ENCODE results near the gene HBG1. TPM values are rescaled to one million over a fixed set of nuclear protein-coding genes. Genes with fewer than 3 reads are reported as not detected.

HBG1 gene
- total RNA-seq, 1 donor from 2014 or later: not detected

- DNase-seq (ENCODE audit: low spot score): no peak
- Mint-ChIP-seq H3K27ac (ENCODE audit: unreplicated experiment) (no peak overlapping the region), H3K9me3 (ENCODE audit: low read depth) (no peaks in the 10 kb centered on the region), H3K4me3 (ENCODE audit: unreplicated experiment) (no peak overlapping the region), H3K27me3 (ENCODE audit: low read depth) (no peaks in the 10 kb centered on the region), H3K36me3 (ENCODE audit: low read depth) (no peaks in the 10 kb centered on the region), H3K4me1 (ENCODE audit: low read depth) (no peaks in the 10 kb centered on the region)
- TF ChIP-seq CTCF (IDR thresholded peaks at IDR 0.05): no peak
These were observed 40.4 kb upstream of the HBG1 start for GRCh38 chr11:5290106-5290505.

DNA sequence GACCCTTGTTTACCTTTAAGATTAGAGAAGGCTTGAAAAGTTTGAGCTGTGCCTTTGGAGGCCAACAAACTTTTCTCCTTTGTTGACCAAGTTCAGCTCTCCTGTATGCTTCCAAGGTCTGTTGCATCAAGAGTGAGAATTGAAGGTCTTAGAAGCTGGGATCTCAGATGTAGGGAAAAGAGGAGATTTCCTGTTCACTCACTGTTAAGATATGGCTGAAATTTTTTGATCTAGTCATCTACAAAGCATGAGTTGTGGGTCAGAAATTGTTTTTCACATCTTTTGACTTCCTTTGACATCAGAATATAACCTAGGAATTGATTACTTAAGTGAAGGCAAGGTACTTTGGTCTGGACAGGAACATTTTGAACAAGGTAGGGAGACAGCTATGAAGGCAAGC is 40.0 kb upstream of the HBG1 start:
- H3K9me3 Mint-ChIP-seq (ENCODE audit: low read depth): no peaks in the 10 kb centered on the region
- no peak overlapping the region for H3K27ac Mint-ChIP-seq (ENCODE audit: unreplicated experiment)
- H3K27me3 Mint-ChIP-seq (ENCODE audit: low read depth): no peaks in the 10 kb centered on the region
- TF ChIP-seq CTCF (IDR thresholded peaks at IDR 0.05): no peak
- H3K4me1 Mint-ChIP-seq (ENCODE audit: low read depth): no peaks in the 10 kb centered on the region
- no peak for DNase-seq (ENCODE audit: low spot score)
- no peak overlapping the region for H3K4me3 Mint-ChIP-seq (ENCODE audit: unreplicated experiment)
- no peaks in the 10 kb centered on the region for H3K36me3 Mint-ChIP-seq (ENCODE audit: low read depth)

DNA sequence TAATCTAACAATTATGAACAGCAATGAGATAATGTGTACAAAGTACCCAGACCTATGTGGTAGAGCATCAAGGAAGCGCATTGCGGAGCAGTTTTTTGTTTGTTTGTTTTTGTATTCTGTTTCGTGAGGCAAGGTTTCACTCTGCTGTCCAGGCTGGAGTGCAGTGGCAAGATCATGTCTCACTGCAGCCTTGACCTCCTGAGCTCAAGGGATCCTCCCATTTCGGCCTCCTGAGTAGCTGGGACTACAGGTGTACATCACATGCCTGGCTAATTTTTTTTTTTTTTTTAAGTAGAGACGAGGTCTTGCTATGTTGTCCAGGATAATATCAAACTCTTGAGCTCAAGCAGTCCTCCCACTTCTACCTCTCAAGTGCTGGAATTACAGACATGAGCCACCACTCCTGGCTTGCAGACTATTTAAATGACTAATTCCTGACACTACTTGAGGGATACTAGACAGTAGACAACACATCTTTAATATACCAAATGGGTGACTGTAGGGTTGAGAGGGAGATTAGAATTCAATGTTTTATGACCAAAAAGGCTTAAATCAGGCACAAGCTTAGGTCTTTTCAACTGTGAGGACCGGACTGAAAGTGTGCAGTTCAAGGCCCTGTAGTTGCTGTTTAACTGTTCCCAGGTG is 39.4 kb upstream of the HBG1 start:
- Mint-ChIP-seq H3K9me3 (ENCODE audit: low read depth) (no peaks in the 10 kb centered on the region), H3K4me1 (ENCODE audit: low read depth) (no peaks in the 10 kb centered on the region), H3K4me3 (ENCODE audit: unreplicated experiment) (no peak overlapping the region), H3K27ac (ENCODE audit: unreplicated experiment) (no peak overlapping the region), H3K36me3 (ENCODE audit: low read depth) (no peaks in the 10 kb centered on the region), H3K27me3 (ENCODE audit: low read depth) (no peaks in the 10 kb centered on the region)
- TF ChIP-seq CTCF (IDR thresholded peaks at IDR 0.05): no peak
- DNase-seq (ENCODE audit: low spot score): no peak

DNA sequence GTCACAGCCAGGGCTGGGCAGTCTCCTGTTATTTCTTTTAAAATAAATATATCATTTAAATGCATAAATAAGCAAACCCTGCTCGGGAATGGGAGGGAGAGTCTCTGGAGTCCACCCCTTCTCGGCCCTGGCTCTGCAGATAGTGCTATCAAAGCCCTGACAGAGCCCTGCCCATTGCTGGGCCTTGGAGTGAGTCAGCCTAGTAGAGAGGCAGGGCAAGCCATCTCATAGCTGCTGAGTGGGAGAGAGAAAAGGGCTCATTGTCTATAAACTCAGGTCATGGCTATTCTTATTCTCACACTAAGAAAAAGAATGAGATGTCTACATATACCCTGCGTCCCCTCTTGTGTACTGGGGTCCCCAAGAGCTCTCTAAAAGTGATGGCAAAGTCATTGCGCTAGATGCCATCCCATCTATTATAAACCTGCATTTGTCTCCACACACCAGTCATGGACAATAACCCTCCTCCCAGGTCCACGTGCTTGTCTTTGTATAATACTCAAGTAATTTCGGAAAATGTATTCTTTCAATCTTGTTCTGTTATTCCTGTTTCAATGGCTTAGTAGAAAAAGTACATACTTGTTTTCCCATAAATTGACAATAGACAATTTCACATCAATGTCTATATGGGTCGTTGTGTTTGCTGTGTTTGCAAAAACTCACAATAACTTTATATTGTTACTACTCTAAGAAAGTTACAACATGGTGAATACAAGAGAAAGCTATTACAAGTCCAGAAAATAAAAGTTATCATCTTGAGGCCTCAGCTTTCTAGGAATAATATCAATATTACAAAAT is 38.6 kb upstream of the HBG1 start:
- Mint-ChIP-seq H3K9me3 (ENCODE audit: low read depth) (no peaks in the 10 kb centered on the region), H3K27me3 (ENCODE audit: low read depth) (no peaks in the 10 kb centered on the region), H3K4me1 (ENCODE audit: low read depth) (no peaks in the 10 kb centered on the region), H3K4me3 (ENCODE audit: unreplicated experiment) (no peak overlapping the region), H3K36me3 (ENCODE audit: low read depth) (no peaks in the 10 kb centered on the region), H3K27ac (ENCODE audit: unreplicated experiment) (no peak overlapping the region)
- no peak for TF ChIP-seq CTCF (IDR thresholded peaks at IDR 0.05)
- DNase-seq (ENCODE audit: low spot score): no peak

GRCh38 chr11:5286901-5287300 is 37.2 kb upstream of the HBG1 start:
- no peaks in the 10 kb centered on the region for H3K27me3 Mint-ChIP-seq (ENCODE audit: low read depth)
- no peak for TF ChIP-seq CTCF (IDR thresholded peaks at IDR 0.05)
- H3K9me3 Mint-ChIP-seq (ENCODE audit: low read depth): no peaks in the 10 kb centered on the region
- DNase-seq (ENCODE audit: low spot score): no peak
- no peak overlapping the region for H3K4me3 Mint-ChIP-seq (ENCODE audit: unreplicated experiment)
- H3K27ac Mint-ChIP-seq (ENCODE audit: unreplicated experiment): no peak overlapping the region
- no peaks in the 10 kb centered on the region for H3K36me3 Mint-ChIP-seq (ENCODE audit: low read depth)
- no peaks in the 10 kb centered on the region for H3K4me1 Mint-ChIP-seq (ENCODE audit: low read depth)

All from chondrocyte (in vitro differentiated cells).